ENCODE measurements around the gene ZNF750.

ZNF750 gene

GRCh38 chr17:82874011-82874835, 34.4 kb upstream of the ZNF750 start:
- Histone ChIP-seq H2AFZ (ENCODE audit: low read length) (no peak overlapping the region), H4K20me1 (ENCODE audit: insufficient read depth, low read length) (no peaks in the 10 kb centered on the region), H3K79me2 (ENCODE audit: insufficient read depth, low read length) (no peaks in the 10 kb centered on the region), H3K4me1 (ENCODE audit: insufficient read depth, low read length, severe bottlenecking) (peaks cover 42% of the 10 kb centered on the region), H3K4me3 (ENCODE audit: low read depth, low read length, poor library complexity, severe bottlenecking) (no peak overlapping the region), H3K36me3 (ENCODE audit: insufficient read depth, low read length) (peaks cover 25% of the 10 kb centered on the region; the same call in 1 of the 2 replicates), H3K27me3 (ENCODE audit: insufficient read depth, low read length) (no peaks in the 10 kb centered on the region), H3K9me2 (ENCODE audit: low read depth, low read length) (no peaks in the 10 kb centered on the region), H3K4me2 (ENCODE audit: low read length) (no peak overlapping the region), H3F3A (ENCODE audit: insufficient read depth, low read length) (no peaks in the 10 kb centered on the region), H3K9me3 (ENCODE audit: low read length) (no peaks in the 10 kb centered on the region), H3K27ac (ENCODE audit: low read depth, low read length, poor library complexity, severe bottlenecking) (no peak overlapping the region), H3K9ac (ENCODE audit: low read length) (no peak overlapping the region)
- TF ChIP-seq, protein P1, sequence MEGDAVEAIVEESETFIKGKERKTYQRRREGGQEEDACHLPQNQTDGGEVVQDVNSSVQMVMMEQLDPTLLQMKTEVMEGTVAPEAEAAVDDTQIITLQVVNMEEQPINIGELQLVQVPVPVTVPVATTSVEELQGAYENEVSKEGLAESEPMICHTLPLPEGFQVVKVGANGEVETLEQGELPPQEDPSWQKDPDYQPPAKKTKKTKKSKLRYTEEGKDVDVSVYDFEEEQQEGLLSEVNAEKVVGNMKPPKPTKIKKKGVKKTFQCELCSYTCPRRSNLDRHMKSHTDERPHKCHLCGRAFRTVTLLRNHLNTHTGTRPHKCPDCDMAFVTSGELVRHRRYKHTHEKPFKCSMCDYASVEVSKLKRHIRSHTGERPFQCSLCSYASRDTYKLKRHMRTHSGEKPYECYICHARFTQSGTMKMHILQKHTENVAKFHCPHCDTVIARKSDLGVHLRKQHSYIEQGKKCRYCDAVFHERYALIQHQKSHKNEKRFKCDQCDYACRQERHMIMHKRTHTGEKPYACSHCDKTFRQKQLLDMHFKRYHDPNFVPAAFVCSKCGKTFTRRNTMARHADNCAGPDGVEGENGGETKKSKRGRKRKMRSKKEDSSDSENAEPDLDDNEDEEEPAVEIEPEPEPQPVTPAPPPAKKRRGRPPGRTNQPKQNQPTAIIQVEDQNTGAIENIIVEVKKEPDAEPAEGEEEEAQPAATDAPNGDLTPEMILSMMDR (IDR thresholded peaks at IDR 0.05; ENCODE audit: low read length), result no peak
- TF ChIP-seq EZH2 (IDR thresholded peaks at IDR 0.05; ENCODE audit: borderline replicate concordance, low read length), result no peak

DNA sequence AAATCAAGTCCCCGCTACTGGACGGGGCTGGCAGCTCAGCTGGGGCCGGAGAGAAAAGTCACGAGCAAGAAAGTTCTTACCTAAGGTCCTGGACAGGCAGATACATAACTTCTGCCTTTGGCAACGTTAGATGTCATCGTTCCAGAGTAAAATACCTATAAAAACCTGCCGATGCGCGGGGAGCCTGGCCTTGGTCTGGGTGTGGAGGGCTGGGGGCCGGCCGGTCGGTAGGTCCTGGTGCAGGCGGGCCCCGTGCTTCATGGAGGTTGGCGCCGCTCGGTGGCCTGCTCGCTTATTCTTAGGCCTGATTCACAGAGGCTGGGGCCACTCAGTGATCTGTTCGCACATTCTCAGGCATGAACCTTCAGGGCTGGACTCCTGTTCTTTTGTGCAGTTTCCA, 33.7 kb upstream of the ZNF750 start:
- TF ChIP-seq, protein P1 (IDR thresholded peaks at IDR 0.05; ENCODE audit: low read length), result no peak
- TF ChIP-seq EZH2 (IDR thresholded peaks at IDR 0.05; ENCODE audit: borderline replicate concordance, low read length), result no peak

GRCh38 chr17:82872591-82873520, 33.0 kb upstream of the ZNF750 start:
- Histone ChIP-seq H3K9me3 (ENCODE audit: low read length) (no peaks in the 10 kb centered on the region), H3K27me3 (ENCODE audit: insufficient read depth, low read length) (no peaks in the 10 kb centered on the region), H2AFZ (ENCODE audit: low read length) (no peak overlapping the region), H3K9ac (ENCODE audit: low read length) (peak overlapping the region; percentile 57; the same call in 1 of the 2 replicates), H3K36me3 (ENCODE audit: insufficient read depth, low read length) (peaks cover 25% of the 10 kb centered on the region; the same call in 1 of the 2 replicates), H3K9me2 (ENCODE audit: low read depth, low read length) (no peaks in the 10 kb centered on the region), H3K27ac (ENCODE audit: low read depth, low read length, poor library complexity, severe bottlenecking) (peak overlapping the region; percentile 93), H3K4me3 (ENCODE audit: low read depth, low read length, poor library complexity, severe bottlenecking) (peak overlapping the region; percentile 36), H3K4me2 (ENCODE audit: low read length) (peak overlapping the region; percentile 58), H3K4me1 (ENCODE audit: insufficient read depth, low read length, severe bottlenecking) (peaks cover 44% of the 10 kb centered on the region), H3F3A (ENCODE audit: insufficient read depth, low read length) (no peaks in the 10 kb centered on the region), H4K20me1 (ENCODE audit: insufficient read depth, low read length) (no peaks in the 10 kb centered on the region), H3K79me2 (ENCODE audit: insufficient read depth, low read length) (no peaks in the 10 kb centered on the region)
- TF ChIP-seq, protein P1 (IDR thresholded peaks at IDR 0.05; ENCODE audit: low read length), result no peak
- no peak for TF ChIP-seq EZH2 (IDR thresholded peaks at IDR 0.05; ENCODE audit: borderline replicate concordance, low read length)

More for the DNA sequence above, 33.7 kb upstream of the ZNF750 start:
- Histone ChIP-seq H3K4me2 (ENCODE audit: low read length) (no peak overlapping the region), H3K4me3 (ENCODE audit: low read depth, low read length, poor library complexity, severe bottlenecking) (no peak overlapping the region), H3K27me3 (ENCODE audit: insufficient read depth, low read length) (no peaks in the 10 kb centered on the region), H3K79me2 (ENCODE audit: insufficient read depth, low read length) (no peaks in the 10 kb centered on the region), H3K36me3 (ENCODE audit: insufficient read depth, low read length) (peaks cover 25% of the 10 kb centered on the region; the same call in 1 of the 2 replicates), H3K9me3 (ENCODE audit: low read length) (no peaks in the 10 kb centered on the region), H3K4me1 (ENCODE audit: insufficient read depth, low read length, severe bottlenecking) (peaks cover 44% of the 10 kb centered on the region), H2AFZ (ENCODE audit: low read length) (no peak overlapping the region), H4K20me1 (ENCODE audit: insufficient read depth, low read length) (no peaks in the 10 kb centered on the region), H3F3A (ENCODE audit: insufficient read depth, low read length) (no peaks in the 10 kb centered on the region), H3K9ac (ENCODE audit: low read length) (no peak overlapping the region), H3K27ac (ENCODE audit: low read depth, low read length, poor library complexity, severe bottlenecking) (peak overlapping the region; percentile 93), H3K9me2 (ENCODE audit: low read depth, low read length) (no peaks in the 10 kb centered on the region)

All from OCI-LY1 (cell line).